GM18505 (cell line): ENCODE data around the gene SLC39A8.
"Not testable (repeated sequence)": the region's sequence is repeated elsewhere in the genome, so short reads cannot be mapped to it uniquely, and the experiment has no call there.

Experiments used
- ATAC-seq: cut with Tn5 transposase; IDR thresholded peaks from one replicate; pipeline ENCODE4 v1.9.1; 2021; ENCODE audit not compliant: unreplicated experiment
- POLR2A ChIP-seq: IDR thresholded peaks from 4 replicates; pipeline ENCODE4 v1.6.1; 2011; ENCODE audit warnings: borderline replicate concordance; ENCODE audit not compliant: insufficient read depth, insufficient read length; ENCODE audit errors: extremely low read depth

Gene SLC39A8

DNA sequence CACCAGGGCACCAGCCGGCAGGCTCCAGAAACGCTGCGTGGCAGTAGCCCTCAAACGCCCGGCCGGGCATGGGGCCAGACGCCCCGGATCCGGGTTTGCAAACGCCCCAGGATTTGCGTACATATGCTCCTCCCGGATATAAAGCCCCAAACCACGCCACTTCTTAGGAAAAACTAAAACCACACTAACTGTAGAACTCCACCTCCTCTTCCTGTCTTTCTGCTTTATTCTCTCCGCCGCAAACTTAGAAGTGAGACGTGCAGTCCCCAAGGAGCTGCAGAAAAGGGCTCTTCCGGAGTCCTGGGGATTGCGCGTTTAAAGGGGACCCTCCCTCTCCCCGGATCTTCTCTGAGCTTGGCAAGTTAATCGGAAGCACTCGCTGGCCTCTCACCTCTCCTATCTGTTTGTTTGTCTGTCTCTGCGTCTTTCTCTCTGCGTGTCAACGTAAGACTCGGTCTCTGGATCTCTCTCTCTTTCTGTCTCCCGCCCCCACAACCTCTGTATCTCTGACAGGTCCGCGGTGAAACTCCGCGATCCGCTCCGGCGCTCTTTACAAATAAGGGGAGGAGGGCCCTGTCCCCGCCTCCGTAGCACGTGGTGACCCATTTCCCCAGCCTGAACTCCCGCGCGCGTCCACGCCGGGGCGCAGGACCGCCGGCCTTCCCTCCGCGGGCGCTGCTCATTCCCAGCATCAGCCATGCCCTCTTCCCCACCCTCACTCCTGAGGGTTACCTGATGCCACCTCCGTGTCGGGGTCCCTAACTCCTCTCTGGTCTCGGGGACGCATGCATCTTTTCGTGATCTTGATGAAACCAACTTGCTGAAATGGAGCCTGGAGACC is at the start of gene SLC39A8:
Gene SLC39A8 (minus strand): TSS at position 529 of the 841 bp plus-strand sequence. CDS start 820 bp downstream, outside the sequence.
- peak; percentile 82 for ATAC-seq
- TF ChIP-seq POLR2A, result peak; percentile 87

DNA sequence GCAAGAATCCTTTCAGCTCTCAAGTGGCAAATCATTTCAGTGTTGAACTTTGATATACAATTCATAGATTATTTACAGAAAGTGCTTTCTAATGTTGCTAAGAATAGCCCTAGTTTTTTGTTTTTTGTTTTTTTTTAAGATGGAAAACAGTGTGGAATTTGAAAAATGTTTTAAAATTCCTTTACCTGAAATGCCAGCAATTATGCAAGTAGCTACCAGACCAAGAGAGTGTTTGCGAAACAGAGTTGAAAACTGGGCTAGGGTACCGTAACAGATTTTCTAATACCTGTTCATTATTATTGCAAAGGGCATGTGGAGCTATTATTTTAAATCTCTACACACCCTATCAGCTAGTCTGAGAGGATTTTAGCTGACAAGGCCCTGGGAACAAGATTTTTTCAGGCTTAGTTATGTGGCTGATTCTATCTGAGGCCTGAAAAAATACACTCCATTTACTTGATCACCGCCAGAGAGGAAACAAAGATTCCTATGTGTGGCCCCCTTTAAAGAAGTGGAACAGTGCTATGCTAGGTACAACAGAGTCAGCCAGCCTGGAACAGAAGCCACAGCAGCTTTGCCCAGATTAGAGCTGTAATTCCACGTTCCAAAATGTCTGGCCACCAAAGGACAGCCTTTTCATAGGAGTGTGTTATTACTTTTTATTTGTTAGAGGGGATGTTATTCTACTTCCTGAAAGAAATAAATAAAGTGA is 46.9 kb upstream of the SLC39A8 start:
- ATAC-seq, result no peak
- no peak for TF ChIP-seq POLR2A

DNA sequence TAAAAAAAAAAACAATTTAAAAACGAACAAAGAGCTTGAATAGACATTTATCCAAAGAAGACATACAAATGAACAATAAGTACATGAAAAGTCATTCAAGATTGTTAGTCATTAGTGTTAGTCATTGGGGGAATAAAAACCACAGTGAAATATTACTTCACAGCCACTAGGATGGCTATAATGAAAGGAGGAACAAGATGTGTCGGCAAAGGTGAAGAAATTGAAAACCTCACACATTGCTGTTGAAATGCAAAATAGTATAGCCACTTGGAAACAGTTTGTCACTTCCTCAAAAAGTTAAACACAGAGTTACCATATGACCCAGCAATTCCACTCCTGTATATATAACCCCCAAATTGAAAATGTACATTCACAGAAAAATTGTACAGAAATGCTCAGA is 45.2 kb upstream of the SLC39A8 start:
- ATAC-seq, result peak; percentile 94

DNA sequence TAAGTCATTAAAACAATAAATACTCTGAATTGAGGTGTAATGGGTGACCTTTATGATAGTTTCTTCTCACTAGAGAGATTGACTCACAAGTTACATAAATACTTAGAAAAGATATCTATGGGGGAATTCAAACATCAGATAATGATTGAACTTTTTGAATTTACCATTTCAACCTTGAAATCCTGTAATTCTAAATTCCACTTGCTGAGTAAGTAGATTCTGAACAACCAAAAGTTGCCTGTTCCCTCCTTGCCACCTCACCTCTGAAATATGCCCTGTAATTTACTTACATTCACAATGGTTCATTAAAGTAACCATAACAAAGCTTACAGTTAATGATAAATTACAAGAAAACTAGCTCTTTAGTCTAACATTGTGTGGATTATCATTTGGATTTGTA is 43.3 kb upstream of the SLC39A8 start:
- TF ChIP-seq POLR2A, result no peak
- ATAC-seq, result no peak

More for the DNA sequence above, 45.2 kb upstream of the SLC39A8 start:
- no peak for TF ChIP-seq POLR2A

DNA sequence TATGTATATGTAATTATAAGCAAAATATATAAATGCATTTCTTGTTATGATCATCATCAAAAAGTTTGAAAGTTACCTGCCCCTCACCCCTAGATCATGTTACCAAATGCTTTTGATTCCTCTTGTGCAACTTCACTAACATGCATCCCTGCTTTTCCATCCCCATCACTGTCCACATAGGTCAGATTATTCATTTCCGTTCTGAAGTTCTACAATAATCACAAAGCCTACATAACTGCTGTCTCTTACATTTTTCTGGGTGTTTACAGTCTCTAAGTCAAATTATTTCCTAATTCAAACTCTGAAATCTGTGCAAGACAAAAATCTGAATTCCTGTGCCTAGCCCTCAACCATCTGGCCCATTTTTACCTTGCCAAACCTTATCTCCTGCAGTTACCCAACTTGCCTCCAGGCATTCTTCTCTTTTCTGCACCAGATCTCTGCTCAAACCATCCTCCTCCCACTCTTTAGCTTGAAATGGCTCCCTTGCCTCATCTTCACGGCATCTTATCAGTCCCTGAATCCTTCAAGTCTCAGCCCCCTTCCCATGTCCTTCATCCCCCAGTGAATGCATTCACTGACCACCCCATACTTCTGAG is 42.4 kb upstream of the SLC39A8 start:
- TF ChIP-seq POLR2A, result no peak
- no peak for ATAC-seq

DNA sequence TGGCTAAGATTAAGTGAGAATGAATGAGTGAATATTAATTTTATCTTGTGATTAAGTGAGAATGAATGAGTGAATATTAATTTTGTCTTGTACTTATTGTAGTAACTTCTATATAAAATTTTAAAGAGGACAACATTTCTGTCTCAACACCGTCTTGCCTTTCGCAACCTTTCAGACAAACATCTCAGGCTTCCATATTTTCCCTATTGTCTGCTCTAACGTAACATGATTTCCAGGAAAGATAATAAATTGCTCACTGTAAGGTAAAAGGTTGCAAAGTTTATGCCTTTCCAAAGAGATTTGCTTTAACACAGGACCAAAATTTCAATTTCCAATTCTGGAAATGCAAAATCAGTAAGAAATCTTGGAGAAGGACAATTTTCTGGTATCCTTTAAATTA is 41.7 kb upstream of the SLC39A8 start:
- ATAC-seq, result no peak
- no peak for TF ChIP-seq POLR2A

DNA sequence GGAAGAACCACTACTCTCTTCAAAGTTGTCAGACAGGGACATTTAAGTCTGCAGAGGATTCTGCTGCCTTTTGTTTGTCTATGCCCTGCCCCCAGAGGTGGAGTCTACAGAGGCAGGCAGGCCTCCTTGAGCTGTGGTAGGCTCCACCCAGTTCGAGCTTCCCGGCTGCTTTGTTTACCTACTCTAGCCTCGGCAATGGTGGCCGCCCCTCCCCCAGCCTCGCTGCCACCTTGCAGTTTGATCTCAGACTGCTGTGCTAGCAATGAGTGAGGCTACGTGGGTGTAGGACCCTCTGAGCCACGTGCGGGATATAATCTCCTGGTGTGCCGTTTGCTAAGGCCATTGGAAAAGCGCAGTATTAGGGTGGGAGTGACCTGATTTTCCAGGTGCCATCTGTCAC is 35.0 kb upstream of the SLC39A8 start:
- not testable (repeated sequence) for ATAC-seq

DNA sequence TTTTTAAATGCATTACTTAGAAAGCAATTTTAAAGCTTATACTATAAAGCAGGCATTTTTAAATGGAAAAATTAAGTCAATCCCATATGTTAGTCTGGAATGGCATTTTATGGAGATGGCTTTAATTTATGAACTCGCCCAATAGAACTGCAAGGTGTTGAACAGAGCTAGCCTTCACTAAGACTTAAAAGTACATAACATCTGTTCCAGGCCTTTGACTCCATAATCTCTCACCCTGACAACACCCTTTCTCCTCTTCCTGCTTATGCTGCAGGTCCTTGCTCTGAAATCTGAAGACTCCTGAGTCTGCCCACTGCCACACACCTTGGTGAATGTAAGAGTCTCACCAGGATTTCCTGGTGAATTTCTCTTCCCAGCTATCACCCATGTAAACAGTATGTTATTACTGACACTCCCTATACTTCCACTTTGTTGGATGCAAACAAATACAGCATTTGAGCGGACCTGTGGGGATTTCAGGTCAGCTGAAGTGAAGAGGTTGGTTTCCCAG is 17.7 kb upstream of the SLC39A8 start:
- no peak for TF ChIP-seq POLR2A
- no peak for ATAC-seq

DNA sequence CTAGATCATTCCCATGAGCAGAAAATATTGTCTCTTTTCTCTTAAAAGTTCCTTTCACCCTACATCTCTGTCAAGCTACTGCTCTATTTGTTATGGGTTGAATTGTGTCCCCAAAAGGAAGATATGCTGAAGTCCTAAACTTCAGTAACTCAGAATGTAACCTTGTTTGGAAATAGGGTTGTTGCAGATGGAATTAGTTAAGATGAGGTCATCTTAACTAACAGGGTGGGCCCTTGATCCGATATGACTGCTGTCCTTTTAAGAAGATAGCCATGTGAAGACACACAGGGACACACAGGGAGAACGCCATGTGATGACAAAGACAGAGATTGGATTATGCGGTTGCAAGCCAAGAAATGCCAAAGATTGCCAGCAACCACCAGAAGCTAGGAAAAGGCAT is 12.8 kb upstream of the SLC39A8 start:
- TF ChIP-seq POLR2A, result no peak
- no peak for ATAC-seq

DNA sequence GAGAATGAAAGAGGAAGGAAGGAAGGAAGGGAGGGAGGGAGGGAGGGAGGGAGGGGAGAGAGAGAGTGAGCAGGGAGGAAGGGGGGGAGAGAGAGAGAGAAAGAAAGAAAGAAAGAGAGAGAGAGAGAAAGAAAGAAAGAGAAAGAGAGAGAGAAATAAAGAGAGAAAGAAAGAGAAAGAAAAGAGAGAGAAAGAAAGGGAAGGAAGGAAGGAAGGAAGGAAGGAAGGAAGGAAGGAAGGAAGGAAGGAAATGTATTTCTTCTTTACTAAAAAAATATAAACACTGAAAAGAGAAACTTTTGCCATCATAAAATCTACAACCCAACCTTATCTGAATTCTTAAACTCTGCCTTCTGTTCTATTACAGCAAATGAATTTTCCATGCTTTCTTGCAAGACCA is 12.4 kb upstream of the SLC39A8 start:
- ATAC-seq, result not testable (repeated sequence)

DNA sequence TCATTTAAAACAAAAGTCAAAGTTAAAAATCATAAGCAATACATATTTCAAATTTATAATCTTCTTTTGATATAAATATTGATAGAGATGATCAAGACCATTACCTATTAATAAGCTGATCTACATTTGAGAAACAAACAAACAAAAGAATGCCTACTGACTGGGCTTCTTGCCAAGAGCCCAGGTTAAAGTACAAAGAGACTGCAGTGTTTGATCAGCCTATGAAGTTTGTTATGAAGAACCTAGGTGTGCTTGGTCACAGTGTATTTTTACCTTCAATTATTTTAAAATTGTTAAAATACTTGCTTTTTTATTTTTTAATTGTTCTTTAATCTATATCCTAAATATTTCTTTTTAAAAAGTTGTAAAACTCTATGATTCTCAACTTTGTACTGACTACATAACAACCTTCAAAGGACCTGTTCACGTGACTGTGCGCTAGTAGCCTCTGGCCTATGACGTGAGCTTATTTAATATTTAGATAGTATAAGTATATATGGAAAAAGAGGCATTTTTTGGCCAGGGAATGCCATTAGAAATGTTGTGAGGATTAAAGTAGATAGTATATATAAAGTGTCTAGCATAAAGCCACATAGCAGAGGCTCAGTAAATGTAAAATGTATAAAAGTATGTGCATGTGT is 11.4 kb upstream of the SLC39A8 start:
- no peak for TF ChIP-seq POLR2A

DNA sequence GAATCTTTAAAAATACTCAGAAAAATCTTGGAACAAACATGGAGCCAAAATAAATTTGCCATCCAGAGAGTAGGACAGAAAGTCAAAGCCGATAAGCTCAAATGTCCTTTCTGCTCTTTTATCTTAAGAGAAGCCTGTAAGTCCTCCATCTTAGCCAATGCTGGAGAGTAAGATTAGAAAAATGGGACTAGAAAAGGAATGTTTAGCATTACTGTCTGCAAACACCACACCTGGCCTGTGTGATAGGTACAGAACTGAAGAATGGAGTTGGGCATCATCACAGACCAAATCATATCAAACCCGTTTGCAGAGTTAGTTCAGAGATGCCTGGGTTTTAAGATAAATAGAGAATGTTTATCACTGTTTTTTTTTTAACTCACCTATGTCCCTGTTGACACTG is 10.5 kb upstream of the SLC39A8 start:
- ATAC-seq, result no peak
- no peak for TF ChIP-seq POLR2A

More for the DNA sequence above, 11.4 kb upstream of the SLC39A8 start:
- no peak for ATAC-seq
